Stimulated activated naive CD4-positive, alpha-beta T cell (primary cell): ENCODE data around the gene SPEF2.
"Not testable (repeated sequence)": the region's sequence is repeated elsewhere in the genome, so short reads cannot be mapped to it uniquely, and the experiment has no call there.

Experiments
- DNase-seq, 6 experiments: peaks; one replicate each; lab custom pipeline; 2025; lab: John Stamatoyannopoulos, UW

SPEF2 gene

DNA sequence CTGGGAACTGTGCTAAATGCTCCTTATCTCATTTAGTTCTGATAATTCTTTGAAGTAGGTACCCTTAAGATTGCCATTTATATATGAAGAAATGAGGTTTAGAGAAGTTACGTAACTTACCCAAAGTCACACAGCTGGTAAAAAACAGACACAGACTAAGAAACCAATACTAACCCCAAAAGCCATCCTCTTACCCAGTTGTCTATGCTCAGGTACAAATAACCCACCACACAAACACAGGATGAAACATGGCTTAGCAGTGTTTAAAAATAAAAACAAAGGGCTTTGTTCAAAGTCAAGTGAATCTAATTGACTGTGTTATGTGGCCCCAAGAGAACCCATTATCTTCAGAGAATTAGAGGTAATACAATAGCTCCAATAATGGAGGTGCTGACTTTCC, 202.0 kb downstream of the SPEF2 start:
- DNase-seq: no peak

DNA sequence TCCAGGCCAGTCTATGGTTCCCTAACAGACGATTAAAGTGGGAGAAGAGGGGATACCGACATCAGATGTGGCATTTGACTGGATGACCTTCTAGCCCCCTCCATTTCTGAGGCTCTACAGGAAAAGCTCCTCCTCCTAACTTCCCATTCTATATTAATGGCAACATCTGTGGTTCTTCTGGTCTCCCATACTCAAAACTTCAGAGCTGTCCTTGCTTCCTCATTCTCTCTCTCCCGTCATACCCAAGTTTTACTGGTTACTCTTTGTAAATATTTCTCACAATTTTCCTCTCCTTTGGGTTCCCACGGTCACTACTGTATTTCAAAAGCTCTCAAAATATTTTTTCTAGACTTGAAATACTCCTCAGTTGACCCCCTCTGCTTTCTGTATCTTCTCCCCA, 203.1 kb downstream of the SPEF2 start:
- no peak for DNase-seq

DNA sequence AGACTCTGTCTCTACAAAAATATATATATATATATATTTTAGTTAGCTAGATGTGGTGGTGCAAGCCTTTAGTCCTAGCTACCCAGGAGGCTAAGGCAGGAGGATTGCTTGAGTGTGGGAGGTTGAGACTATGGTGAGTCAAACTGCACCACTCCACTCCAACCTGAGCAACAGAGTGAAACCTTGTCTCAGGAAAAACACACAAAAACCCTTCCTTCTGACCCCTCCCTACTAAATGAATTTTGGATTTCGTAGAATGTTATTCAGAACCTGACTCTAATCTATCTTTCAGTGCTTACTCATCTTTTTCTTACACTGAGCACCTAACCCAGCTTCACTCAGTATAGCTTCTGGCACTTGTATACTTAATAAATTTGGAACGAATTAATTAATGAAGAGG, 203.8 kb downstream of the SPEF2 start:
- DNase-seq: no peak

DNA sequence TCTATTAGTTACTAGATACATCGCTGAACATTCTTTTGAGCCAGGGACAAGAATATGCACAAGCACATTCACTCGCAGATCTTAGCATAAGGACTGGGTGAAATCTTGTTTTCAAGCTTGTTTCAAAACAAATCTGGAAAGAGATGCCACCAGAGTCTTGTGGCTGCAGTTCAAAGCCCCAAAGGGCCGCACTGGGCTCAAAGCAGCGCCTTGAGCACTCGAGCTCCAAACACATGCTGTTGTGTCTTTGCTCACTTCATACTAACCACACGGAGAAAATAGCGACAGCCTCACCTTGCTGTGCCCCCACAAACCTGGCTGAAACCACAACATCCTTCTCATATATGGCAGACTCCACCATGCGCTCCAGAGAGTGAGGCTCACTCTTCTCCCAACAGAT, 204.8 kb downstream of the SPEF2 start:
- DNase-seq: peak; percentile 18 to 80 (median 52)

DNA sequence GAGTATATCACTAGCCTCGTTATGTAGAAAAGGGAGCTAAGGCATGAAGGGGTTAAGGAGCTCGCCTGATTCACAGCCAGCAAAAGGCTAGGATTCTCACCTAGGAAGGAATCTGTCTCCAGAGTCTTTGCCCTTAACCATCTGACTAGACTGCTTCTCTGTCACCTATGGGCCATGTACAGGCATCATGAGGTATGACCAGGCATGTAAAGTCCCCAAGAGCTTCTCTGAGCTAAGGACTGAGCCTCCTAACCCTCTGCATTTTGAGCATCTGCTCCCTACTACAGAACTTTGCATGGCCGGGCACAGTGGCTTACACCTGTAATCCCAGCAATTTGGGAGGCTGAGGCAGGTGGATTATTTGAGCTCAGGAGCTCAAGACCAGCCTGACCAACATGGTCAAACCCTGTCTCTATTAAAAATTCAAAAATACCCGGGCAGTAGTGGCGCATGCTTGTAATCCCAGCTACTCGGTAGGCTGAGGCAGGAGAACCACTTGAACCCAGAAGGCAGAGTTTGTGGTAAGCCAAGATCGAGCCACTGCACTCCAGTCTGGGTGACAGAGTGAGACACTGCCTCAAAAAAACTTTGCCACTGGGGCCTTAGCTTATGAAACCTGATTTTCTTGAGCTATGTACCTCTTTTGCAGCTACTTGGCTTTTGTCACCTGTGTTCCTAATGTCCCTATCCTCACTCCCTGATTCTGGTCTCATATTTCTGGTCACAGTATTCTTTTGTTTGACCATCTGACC, 205.9 kb downstream of the SPEF2 start:
- no peak for DNase-seq

GRCh38 chr5:35826056-35826455, 208.4 kb downstream of the SPEF2 start:
- no peak for DNase-seq

- no peak for DNase-seq
These were observed 208.9 kb downstream of the SPEF2 start for GRCh38 chr5:35826554-35826953.

GRCh38 chr5:35828082-35828598, 210.5 kb downstream of the SPEF2 start:
- DNase-seq: no peak

GRCh38 chr5:35830587-35830986, 212.9 kb downstream of the SPEF2 start:
- peak in 5 of 6 experiments; percentile 52 to 90 (median 81) for DNase-seq

- DNase-seq: no peak
These were observed 215.1 kb downstream of the SPEF2 start for GRCh38 chr5:35832762-35833161.

- DNase-seq: no peak
These were observed 215.6 kb downstream of the SPEF2 start for GRCh38 chr5:35833224-35833623.

- peak in 2 of 6 experiments; percentile 14 to 38 for DNase-seq
These were observed 218.4 kb downstream of the SPEF2 start for GRCh38 chr5:35835796-35836742.

DNA sequence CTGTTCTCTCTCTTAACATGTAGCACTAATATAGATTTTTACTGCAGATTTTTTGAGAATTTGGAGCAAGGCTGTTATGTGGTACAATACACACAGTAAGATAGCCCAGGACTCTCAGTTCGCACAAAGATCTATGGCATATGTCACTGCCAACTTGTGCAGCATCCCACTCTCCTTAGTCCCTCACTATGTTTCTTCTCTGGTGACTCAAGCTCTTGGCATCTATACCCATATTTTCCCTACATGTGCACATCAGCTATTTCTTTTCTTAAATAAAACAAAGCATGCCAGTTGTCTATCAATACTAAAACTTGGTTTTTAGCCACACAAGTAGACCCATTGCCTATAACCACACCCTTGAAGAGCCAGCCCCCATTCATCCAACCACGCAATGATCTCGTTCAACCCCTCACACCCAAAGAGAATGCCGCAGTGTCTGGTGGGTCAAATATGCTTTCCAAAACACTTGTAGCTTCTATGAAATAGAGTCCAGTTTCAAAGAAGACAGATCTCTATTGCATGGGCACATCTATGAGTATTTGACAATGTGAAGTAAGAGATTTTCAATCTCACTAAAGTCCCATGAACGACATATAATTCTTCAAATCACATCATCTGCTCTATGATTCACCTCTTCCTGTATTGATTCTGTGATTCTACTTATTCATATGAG, 220.8 kb downstream of the SPEF2 start:
- no peak for DNase-seq

GRCh38 chr5:35842856-35843255, 225.2 kb downstream of the SPEF2 start:
- DNase-seq: no peak

GRCh38 chr5:35845508-35845907, 227.8 kb downstream of the SPEF2 start:
- not testable (repeated sequence) for DNase-seq

DNA sequence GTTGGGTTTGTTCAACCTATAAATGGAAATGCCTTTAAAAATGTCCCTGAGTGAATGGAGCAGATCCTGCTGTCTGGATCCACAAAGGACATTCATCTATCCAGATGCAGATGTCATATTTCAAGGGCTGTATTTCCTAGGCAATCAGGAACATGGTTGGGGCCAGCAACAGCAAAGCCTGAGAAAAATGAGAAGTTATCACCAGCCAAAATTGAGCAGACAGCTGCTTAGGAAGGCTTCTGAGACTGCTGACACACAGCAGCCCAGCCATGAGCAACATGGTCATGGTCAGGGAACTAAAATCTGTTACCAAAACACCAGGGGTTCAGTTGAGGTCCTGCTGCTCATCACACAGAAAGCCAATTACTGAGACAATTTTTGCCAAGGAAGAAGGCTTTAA, 229.8 kb downstream of the SPEF2 start:
- no peak for DNase-seq

- no peak for DNase-seq
These were observed 230.3 kb downstream of the SPEF2 start for GRCh38 chr5:35847961-35848360.

GRCh38 chr5:35849860-35850259, 232.2 kb downstream of the SPEF2 start:
- no peak for DNase-seq

GRCh38 chr5:35850967-35851680, 233.5 kb downstream of the SPEF2 start:
- no peak for DNase-seq

DNA sequence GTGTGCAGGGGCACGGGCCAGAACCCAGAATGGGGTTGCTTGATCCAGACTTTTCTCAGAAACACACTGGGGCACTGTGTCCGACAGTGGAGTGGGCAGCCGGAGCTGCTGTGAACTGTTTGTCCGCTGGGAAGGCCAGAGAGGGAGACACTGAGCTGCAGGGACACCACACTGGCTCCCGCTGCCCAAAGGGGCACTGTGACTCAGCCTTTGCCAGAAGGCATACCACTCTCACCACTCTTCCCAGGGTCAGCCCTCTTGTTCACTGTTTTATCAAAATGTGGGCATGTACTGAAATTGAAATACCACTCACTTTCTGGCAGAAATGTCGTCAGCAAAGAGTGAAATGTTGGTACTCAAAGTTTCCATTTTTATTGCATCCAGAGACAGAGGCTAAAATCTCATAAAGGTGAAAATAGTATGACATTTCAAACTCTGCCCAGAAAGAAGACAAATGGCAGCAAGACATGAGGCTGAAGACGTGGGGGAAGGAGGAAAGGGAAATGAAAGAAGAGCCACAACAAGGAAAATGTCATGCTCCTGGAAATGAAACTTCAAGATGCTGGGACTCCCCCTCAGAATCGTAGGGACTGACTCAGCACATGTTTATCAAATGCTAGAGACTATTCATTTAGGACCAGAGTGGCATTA, 234.5 kb downstream of the SPEF2 start:
- peak in 4 of 6 experiments; percentile 18 to 45 (median 34) for DNase-seq

DNA sequence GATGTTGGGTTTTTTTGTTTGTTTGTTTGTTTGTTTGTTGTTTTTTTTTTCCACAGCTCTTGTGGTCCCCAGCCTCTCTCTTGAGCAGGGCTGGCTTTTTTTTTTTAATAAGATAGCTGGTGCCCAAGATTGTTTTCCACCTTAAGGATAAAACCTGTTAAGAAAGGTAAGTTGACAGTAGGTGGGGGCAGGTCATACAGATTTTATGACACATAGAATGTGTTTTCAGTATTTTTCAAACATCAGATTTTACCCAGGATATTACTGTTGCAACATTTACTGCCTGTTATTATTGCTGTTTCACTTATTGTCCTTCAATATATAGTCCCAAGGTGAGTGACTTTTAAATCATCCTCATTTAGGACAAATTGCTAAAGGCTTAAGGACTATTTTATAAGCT, 235.1 kb downstream of the SPEF2 start:
- peak in 1 of 6 experiments; percentile 6 for DNase-seq
